OCI-LY3 (cell line): ENCODE data around the gene SERPINH1.
A peak's percentile ranks its signal among the peaks of the same experiment; 100 is the strongest.

ENCODE experiments used
- CTCF ChIP-seq: fragments of 200-600, 300-600 bp; sonication (generic); IDR thresholded peaks from 2 replicates; pipeline ENCODE4 v1.5.1; 2014; ENCODE audit warnings: antibody characterized with exemption, low read length, low read depth
- EZH2phosphoT487 ChIP-seq: fragments of 200-600 bp; shearing (Covaris generic); IDR thresholded peaks from 2 replicates; pipeline ENCODE4 v1.6.1; 2018; ENCODE audit warnings: antibody characterized with exemption, mixed run types, low read depth

GRCh38 chr11:75547617-75548058, 14.4 kb upstream of the SERPINH1 start:
- peak; percentile 96 for TF ChIP-seq CTCF
- TF ChIP-seq EZH2phosphoT487, result no peak
